Thyroid gland (tissue), 4 donors: ENCODE measurements around the gene CLSTN2. TPM values are rescaled to one million over a fixed set of nuclear protein-coding genes. Genes with fewer than 3 reads are reported as not detected.
A peak's percentile ranks its signal among the peaks of the same experiment; 100 is the strongest.

ENCODE experiments used
- DNase-seq, 2 donors: peaks; one replicate each; pipeline ENCODE4 v3.0.0-alpha.2; 2019
- H3K27ac ChIP-seq, 3 donors: fragments of 200-600 bp; sonication (generic); 1 replicate in 2 of 3; 2 replicates in 1 of 3; pipeline ENCODE4 v1.5.1; 2016 to 2019; ENCODE audit warnings: mild to moderate bottlenecking in 1 of 3, moderate library complexity in 1 of 3
- H3K27me3 ChIP-seq: fragments of 200-600 bp; sonication (generic); one replicate; pipeline ENCODE4 v1.5.1; 2019
- H3K36me3 ChIP-seq, 2 donors: fragments of 200-600 bp; sonication (generic); one replicate each; pipeline ENCODE4 v1.5.1; 2016 to 2019
- H3K4me1 ChIP-seq, 2 donors: fragments of 200-600 bp; sonication (generic); one replicate each; pipeline ENCODE4 v1.5.1; 2017 to 2019
- H3K4me3 ChIP-seq, 3 donors: fragments of 200-600 bp; sonication (generic); replicated peaks in 1 of 3; 1 replicate in 2 of 3; 2 replicates in 1 of 3; pipeline ENCODE4 v1.5.1; 2016; ENCODE audit warnings: mild to moderate bottlenecking in 1 of 3
- H3K9me3 ChIP-seq: fragments of 200-600 bp; sonication (generic); one replicate; pipeline ENCODE4 v1.5.1; 2017
- POLR2A ChIP-seq, 2 donors: fragments of 450-650 bp; IDR thresholded peaks; one replicate each; pipeline ENCODE4 v1.6.1; 2017; ENCODE audit warnings: antibody characterized with exemption in 2 of 2, mild to moderate bottlenecking in 2 of 2, moderate library complexity in 1 of 2
- WGBS, 2 donors: methylation state at CpG; one replicate each; pipeline ENCODE4 v1.1.5; 2017; 5-methylcytosine and 5-hydroxymethylcytosine counted together
- intact Hi-C: fragments of 100-400 bp; cut with DNase I; formaldehyde crosslinking; loops from one replicate; pipeline ENCODE4 v1.15.1; 2023
- total RNA-seq, 4 donors: library from RNA; depleted of rRNA; stranded (reverse); fragments of >200 nt; gene quantifications; one replicate each; pipeline ENCODE4 v1.2.3, GENCODE V29; 2016
- TF ChIP-seq, protein P1 (sequence below), 6 experiments: fragments of 200-600 bp in 3 of 6; fragments of 450-650 bp in 3 of 6; sonication (generic) in 3 of 6; IDR thresholded peaks; one replicate each; pipeline ENCODE4 v1.5.1; 2016 to 2019; ENCODE audit warnings: antibody characterized with exemption in 6 of 6, mild to moderate bottlenecking in 2 of 6, inconsistent platforms in 1 of 6, moderate library complexity in 1 of 6

Gene CLSTN2
- total RNA-seq, 4 donors from 2014 or later: 9.7 to 32.9 (median 15.5) TPM

- intact Hi-C loops: no loop called here
- Histone ChIP-seq H3K4me1 (peaks cover 0 to 8% of the 10 kb centered on the region in 2 donors), H3K27me3 (no peaks in the 10 kb centered on the region), H3K27ac (no peak overlapping the region), H3K9me3 (no peaks in the 10 kb centered on the region), H3K4me3 (no peak overlapping the region), H3K36me3 (no peaks in the 10 kb centered on the region)
- WGBS, 2 donors: 52 to 77% methylated on average over 5 to 8 of the region's 8 CpGs
- no peak for TF ChIP-seq POLR2A (IDR thresholded peaks at IDR 0.05)
- TF ChIP-seq, protein P1, sequence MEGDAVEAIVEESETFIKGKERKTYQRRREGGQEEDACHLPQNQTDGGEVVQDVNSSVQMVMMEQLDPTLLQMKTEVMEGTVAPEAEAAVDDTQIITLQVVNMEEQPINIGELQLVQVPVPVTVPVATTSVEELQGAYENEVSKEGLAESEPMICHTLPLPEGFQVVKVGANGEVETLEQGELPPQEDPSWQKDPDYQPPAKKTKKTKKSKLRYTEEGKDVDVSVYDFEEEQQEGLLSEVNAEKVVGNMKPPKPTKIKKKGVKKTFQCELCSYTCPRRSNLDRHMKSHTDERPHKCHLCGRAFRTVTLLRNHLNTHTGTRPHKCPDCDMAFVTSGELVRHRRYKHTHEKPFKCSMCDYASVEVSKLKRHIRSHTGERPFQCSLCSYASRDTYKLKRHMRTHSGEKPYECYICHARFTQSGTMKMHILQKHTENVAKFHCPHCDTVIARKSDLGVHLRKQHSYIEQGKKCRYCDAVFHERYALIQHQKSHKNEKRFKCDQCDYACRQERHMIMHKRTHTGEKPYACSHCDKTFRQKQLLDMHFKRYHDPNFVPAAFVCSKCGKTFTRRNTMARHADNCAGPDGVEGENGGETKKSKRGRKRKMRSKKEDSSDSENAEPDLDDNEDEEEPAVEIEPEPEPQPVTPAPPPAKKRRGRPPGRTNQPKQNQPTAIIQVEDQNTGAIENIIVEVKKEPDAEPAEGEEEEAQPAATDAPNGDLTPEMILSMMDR (IDR thresholded peaks at IDR 0.05): no peak
- peak; percentile 46 to 66 for DNase-seq
Observed at GRCh38 chr3:140459462-140459861, 524.5 kb downstream of the CLSTN2 start.

GRCh38 chr3:140461250-140461649 lies 526.3 kb downstream of the CLSTN2 start:
- no peak for TF ChIP-seq POLR2A (IDR thresholded peaks at IDR 0.05)
- TF ChIP-seq, protein P1 (IDR thresholded peaks at IDR 0.05): no peak
- H3K4me3 ChIP-seq: no peak overlapping the region
- no peaks in the 10 kb centered on the region for H3K36me3 ChIP-seq
- no peak for DNase-seq
- H3K27me3 ChIP-seq: no peaks in the 10 kb centered on the region
- intact Hi-C loops: no loop called here
- WGBS, 2 donors: 87 to 94% methylated on average over 3 of the region's 3 CpGs
- no peak overlapping the region for H3K27ac ChIP-seq
- peaks cover 0 to 8% of the 10 kb centered on the region in 2 donors for H3K4me1 ChIP-seq
- no peaks in the 10 kb centered on the region for H3K9me3 ChIP-seq

- DNase-seq: peak in 1 of 2 donors; percentile 9
- Histone ChIP-seq H3K4me3 (no peak overlapping the region), H3K36me3 (no peaks in the 10 kb centered on the region), H3K9me3 (no peaks in the 10 kb centered on the region), H3K4me1 (peaks cover 0 to 23% of the 10 kb centered on the region in 2 donors), H3K27ac (no peak overlapping the region), H3K27me3 (no peaks in the 10 kb centered on the region)
- intact Hi-C loops: no loop called here
- TF ChIP-seq, protein P1 (IDR thresholded peaks at IDR 0.05): no peak
- no peak for TF ChIP-seq POLR2A (IDR thresholded peaks at IDR 0.05)
- 55% methylated on average over 2 of the region's 2 CpGs for WGBS, 2 donors
Observed at GRCh38 chr3:140463355-140463754, 528.4 kb downstream of the CLSTN2 start.

DNA sequence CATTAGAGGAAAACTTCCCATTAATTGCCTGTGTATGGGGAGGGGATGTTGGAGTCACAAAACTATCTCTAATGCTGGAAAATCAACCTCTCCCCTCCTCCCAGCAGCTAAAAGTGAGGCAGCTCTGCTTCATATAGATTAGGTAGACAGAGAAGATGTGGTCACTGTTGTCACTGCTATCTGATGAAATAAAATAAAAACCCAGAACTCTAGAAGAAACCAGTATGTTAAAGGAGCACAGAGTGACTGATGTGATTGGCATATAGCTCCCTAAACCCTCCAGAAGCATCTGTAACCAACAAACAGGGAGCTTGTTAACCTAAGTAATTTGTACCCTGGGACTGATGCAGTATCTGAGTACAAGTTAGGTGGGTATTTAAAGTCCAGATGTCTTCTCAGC lies 531.0 kb downstream of the CLSTN2 start:
- Histone ChIP-seq H3K4me3 (no peak overlapping the region), H3K27ac (no peak overlapping the region), H3K27me3 (no peaks in the 10 kb centered on the region), H3K4me1 (peaks cover 0 to 15% of the 10 kb centered on the region in 2 donors), H3K36me3 (no peaks in the 10 kb centered on the region), H3K9me3 (no peaks in the 10 kb centered on the region)
- no peak for DNase-seq
- TF ChIP-seq, protein P1 (IDR thresholded peaks at IDR 0.05): no peak
- TF ChIP-seq POLR2A (IDR thresholded peaks at IDR 0.05): no peak
- intact Hi-C loops: no loop called here

DNA sequence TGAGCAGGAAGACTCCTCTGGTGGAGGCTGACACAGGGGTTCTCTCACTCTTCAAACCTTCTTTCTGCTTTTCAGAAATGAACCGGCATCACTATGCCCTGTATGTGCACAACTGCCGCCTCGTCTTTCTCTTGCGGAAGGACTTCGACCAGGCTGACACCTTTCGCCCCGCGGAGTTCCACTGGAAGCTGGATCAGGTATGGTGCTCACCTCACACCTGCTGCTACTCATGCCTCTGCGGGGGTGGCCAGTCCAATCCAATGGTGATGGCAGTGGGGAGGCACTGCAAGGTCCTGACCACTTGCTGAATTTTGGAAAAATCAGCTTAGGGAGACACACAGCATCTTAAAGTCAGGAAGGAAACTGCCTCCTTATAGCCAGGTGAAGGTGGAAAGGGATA lies 531.5 kb downstream of the CLSTN2 start:
- Histone ChIP-seq H3K27ac (peak overlapping the region in 1 of 3 donors; percentile 49), H3K9me3 (no peaks in the 10 kb centered on the region), H3K4me3 (no peak overlapping the region), H3K27me3 (no peaks in the 10 kb centered on the region), H3K4me1 (peaks cover 0 to 15% of the 10 kb centered on the region in 2 donors), H3K36me3 (no peaks in the 10 kb centered on the region)
- 98 to 99% methylated on average over 9 of the region's 9 CpGs for WGBS, 2 donors
- DNase-seq: peak in 1 of 2 donors; percentile 7
- no peak for TF ChIP-seq POLR2A (IDR thresholded peaks at IDR 0.05)
- TF ChIP-seq, protein P1 (IDR thresholded peaks at IDR 0.05): no peak
- intact Hi-C loops: no loop called here
